ENCODE results near the gene DYNC2LI1.

GRCh38 chr2:43773876-43774613 lies at the start of gene DYNC2LI1:
- TF ChIP-seq CTCF (IDR thresholded peaks at IDR 0.05; ENCODE audit: low read depth, low read length) (no peak), POLR2A (IDR thresholded peaks at IDR 0.05; ENCODE audit: extremely low read depth, insufficient read length) (peak; percentile 50)

All from NB4 (cell line).